Mesendoderm (in vitro differentiated cells): ENCODE measurements around the gene ZNF670.
A peak's percentile ranks its signal among the peaks of the same experiment; 100 is the strongest.

Source experiments
- DNase-seq: peaks from one replicate; pipeline ENCODE4 v3.0.0; 2013
- H2AK5ac ChIP-seq: 2 replicates; pipeline ENCODE4 v1.6.1; 2013; ENCODE audit warnings: low read length, inconsistent platforms
- H2BK120ac ChIP-seq: 2 replicates; pipeline ENCODE4 v1.6.1; 2013; ENCODE audit warnings: low read depth, mild to moderate bottlenecking, low read length, moderate library complexity, mixed read lengths
- H2BK15ac ChIP-seq: replicated peaks from 2 replicates; pipeline ENCODE4 v1.6.1; 2013; ENCODE audit warnings: low read depth, mild to moderate bottlenecking, moderate library complexity
- H2BK5ac ChIP-seq: 2 replicates; pipeline ENCODE4 v1.6.1; 2013; ENCODE audit warnings: low read length, inconsistent platforms
- H3K18ac ChIP-seq: 2 replicates; pipeline ENCODE4 v1.6.1; 2013; ENCODE audit warnings: mild to moderate bottlenecking, low read length, mixed read lengths
- H3K23ac ChIP-seq: one replicate; pipeline ENCODE4 v1.6.1; 2013; ENCODE audit warnings: low read length
- H3K27ac ChIP-seq: 2 replicates; pipeline ENCODE4 v1.5.1; 2013; ENCODE audit warnings: low read depth, mild to moderate bottlenecking, inconsistent platforms, low read length, moderate library complexity
- H3K27me3 ChIP-seq: 2 replicates; pipeline ENCODE4 v1.6.1; 2013; ENCODE audit warnings: low read length, control low read depth, mild to moderate bottlenecking, inconsistent platforms; ENCODE audit not compliant: insufficient read depth, poor library complexity
- H3K36me3 ChIP-seq: 2 replicates; pipeline ENCODE4 v1.6.1; 2013; ENCODE audit warnings: low read length, inconsistent platforms; ENCODE audit not compliant: control insufficient read depth, insufficient read depth
- H3K4ac ChIP-seq: one replicate; pipeline ENCODE4 v1.6.1; 2013; ENCODE audit warnings: low read depth, mild to moderate bottlenecking, low read length, moderate library complexity
- H3K4me1 ChIP-seq: 2 replicates; pipeline ENCODE4 v1.6.1; 2013; ENCODE audit warnings: low read depth, low read length, inconsistent platforms; ENCODE audit not compliant: control insufficient read depth
- H3K4me2 ChIP-seq: 2 replicates; pipeline ENCODE4 v1.6.1; 2013; ENCODE audit warnings: low read length
- H3K4me3 ChIP-seq: 2 replicates; pipeline ENCODE4 v1.5.1; 2013; ENCODE audit warnings: mild to moderate bottlenecking, low read length
- H3K56ac ChIP-seq: one replicate; pipeline ENCODE4 v1.6.1; 2013; ENCODE audit warnings: low read length
- H3K79me1 ChIP-seq: 2 replicates; pipeline ENCODE4 v1.6.1; 2013; ENCODE audit warnings: low read length, inconsistent platforms
- H3K79me2 ChIP-seq: 2 replicates; pipeline ENCODE4 v1.6.1; 2013; ENCODE audit warnings: mild to moderate bottlenecking, low read length; ENCODE audit not compliant: control insufficient read depth, insufficient read depth
- H3K9ac ChIP-seq: 2 replicates; pipeline ENCODE4 v1.6.1; 2013; ENCODE audit warnings: low read length, inconsistent platforms
- H4K5ac ChIP-seq: one replicate; pipeline ENCODE4 v1.6.1; 2013; ENCODE audit warnings: low read length
- H4K8ac ChIP-seq: one replicate; pipeline ENCODE4 v1.6.1; 2013; ENCODE audit warnings: low read depth, mild to moderate bottlenecking, control low read depth, low read length, moderate library complexity
- WGBS: extraction: QIAGEN DNeasy Blood & Tissue Kit; methylation state at CpG from one replicate; pipeline ENCODE4 v1.1.7; 2013; ENCODE audit warnings: low lambda C conversion rate, missing lambda C conversion rate; ENCODE audit not compliant: insufficient coverage; ENCODE audit errors: extremely low coverage; 5-methylcytosine and 5-hydroxymethylcytosine counted together

Gene ZNF670

GRCh38 chr1:247084771-247085170, 6.2 kb upstream of the ZNF670 start:
- no peak overlapping the region for H2BK15ac ChIP-seq
- no peaks in the 10 kb centered on the region for H3K4me1 ChIP-seq
- no peak overlapping the region for H3K9ac ChIP-seq
- no peaks in the 10 kb centered on the region for H3K79me2 ChIP-seq
- no peak overlapping the region for H3K4ac ChIP-seq
- H3K18ac ChIP-seq, result no peak overlapping the region
- H3K23ac ChIP-seq, result no peak overlapping the region
- no peak overlapping the region for H2BK5ac ChIP-seq
- H3K27me3 ChIP-seq, result no peaks in the 10 kb centered on the region
- no peak overlapping the region for H3K4me2 ChIP-seq
- H4K5ac ChIP-seq, result no peak overlapping the region
- no peaks in the 10 kb centered on the region for H3K36me3 ChIP-seq
- no peak overlapping the region for H2AK5ac ChIP-seq
- no peak overlapping the region for H3K27ac ChIP-seq
- H3K56ac ChIP-seq, result no peak overlapping the region
- H3K79me1 ChIP-seq, result no peaks in the 10 kb centered on the region
- H4K8ac ChIP-seq, result no peak overlapping the region
- no peak overlapping the region for H3K4me3 ChIP-seq
- no peak overlapping the region for H2BK120ac ChIP-seq
- DNase-seq, result no peak
- no CpG with 5 or more reads among the region's 8 CpGs for WGBS

DNA sequence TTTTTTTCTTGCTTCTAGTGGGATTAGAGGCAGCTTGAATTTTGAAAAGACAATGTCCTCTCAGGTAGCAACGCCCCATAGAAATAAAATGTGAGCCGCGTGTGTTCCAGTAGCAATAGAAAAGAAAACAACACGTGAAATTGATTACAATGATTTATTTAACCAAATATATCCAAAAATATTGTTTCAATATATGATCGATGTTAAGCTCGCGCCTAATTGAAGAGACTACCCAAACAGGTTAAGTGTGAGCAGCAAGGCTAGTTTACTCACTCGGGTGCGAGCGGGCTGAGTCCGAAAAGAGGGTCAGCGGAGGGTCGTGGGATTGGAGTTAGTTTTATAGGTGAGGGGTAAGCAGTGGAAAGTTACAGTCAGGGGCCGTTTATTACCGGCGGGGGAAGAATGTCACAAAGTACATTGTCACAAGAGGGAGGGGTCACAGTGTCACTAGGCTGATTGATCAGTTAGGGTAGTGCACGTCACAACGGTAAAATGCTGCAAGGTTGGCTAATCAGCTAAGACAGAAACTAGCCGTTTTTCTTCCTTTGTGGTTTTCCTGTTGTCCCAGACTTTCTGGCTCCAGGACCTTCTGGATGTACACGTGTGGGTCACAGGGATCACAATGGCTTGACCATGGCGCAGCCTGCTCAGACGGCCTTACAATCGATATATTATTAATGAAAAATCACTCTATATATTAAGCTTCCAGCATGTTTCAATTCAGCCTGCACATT, 697 bp upstream of the ZNF670 start:
- H2BK120ac ChIP-seq, result no peak overlapping the region
- H3K18ac ChIP-seq, result no peak overlapping the region
- H4K5ac ChIP-seq, result no peak overlapping the region
- H3K56ac ChIP-seq, result peak overlapping the region; percentile 63
- no peaks in the 10 kb centered on the region for H3K27me3 ChIP-seq
- H2AK5ac ChIP-seq, result no peak overlapping the region
- peaks cover 6% of the 10 kb centered on the region for H3K79me1 ChIP-seq
- H3K36me3 ChIP-seq, result no peaks in the 10 kb centered on the region
- H4K8ac ChIP-seq, result no peak overlapping the region
- H3K27ac ChIP-seq, result no peak overlapping the region
- no CpG with 5 or more reads among the region's 23 CpGs for WGBS
- peaks cover 26% of the 10 kb centered on the region for H3K79me2 ChIP-seq
- H3K4ac ChIP-seq, result no peak overlapping the region
- H3K9ac ChIP-seq, result peak overlapping the region; percentile 47
- no peak overlapping the region for H3K23ac ChIP-seq
- H3K4me3 ChIP-seq, result no peak overlapping the region
- peak overlapping the region; percentile 13 for H3K4me2 ChIP-seq
- no peak overlapping the region for H2BK5ac ChIP-seq
- no peaks in the 10 kb centered on the region for H3K4me1 ChIP-seq
- DNase-seq, result peak; percentile 75
- no peak overlapping the region for H2BK15ac ChIP-seq

- Histone ChIP-seq H3K4me1 (no peaks in the 10 kb centered on the region), H4K8ac (peak overlapping the region; percentile 67), H3K36me3 (no peaks in the 10 kb centered on the region), H3K9ac (peak overlapping the region; percentile 94), H3K79me1 (peaks cover 13% of the 10 kb centered on the region), H3K4me2 (peak overlapping the region; percentile 85), H3K56ac (peak overlapping the region; percentile 96), H2BK15ac (no peak overlapping the region), H2BK5ac (no peak overlapping the region), H2AK5ac (no peak overlapping the region), H3K23ac (no peak overlapping the region), H4K5ac (no peak overlapping the region), H3K18ac (peak overlapping the region; percentile 61), H3K27ac (no peak overlapping the region), H3K4ac (peak overlapping the region; percentile 92), H3K79me2 (peaks cover 40% of the 10 kb centered on the region), H3K27me3 (no peaks in the 10 kb centered on the region), H2BK120ac (no peak overlapping the region), H3K4me3 (peak overlapping the region; percentile 94)
- DNase-seq, result no peak
- no CpG with 5 or more reads among the region's 8 CpGs for WGBS
Measured at GRCh38 chr1:247077876-247078257, 744 bp downstream of the ZNF670 start.

DNA sequence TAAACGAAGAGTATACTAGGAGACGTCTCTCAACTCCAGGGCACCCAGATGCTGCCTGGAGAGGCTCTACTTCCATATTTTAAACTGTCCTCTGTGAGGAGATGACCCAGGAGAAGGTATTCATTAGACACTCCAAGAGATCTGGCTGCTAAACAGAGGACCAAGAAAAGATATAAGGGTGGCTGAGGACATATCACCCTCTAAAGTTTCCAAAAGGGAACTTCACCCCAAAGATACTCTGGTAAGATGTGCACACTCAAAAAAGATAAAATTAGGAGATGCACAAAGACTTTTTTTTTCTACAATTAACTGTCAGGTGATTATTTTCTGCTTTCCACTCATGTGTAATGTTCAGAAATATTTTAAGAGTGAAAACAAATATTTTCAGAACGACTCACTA, 1.4 kb downstream of the ZNF670 start:
- H3K4me1 ChIP-seq, result no peaks in the 10 kb centered on the region
- peak overlapping the region; percentile 3 for H3K4me2 ChIP-seq
- H3K79me1 ChIP-seq, result peaks cover 13% of the 10 kb centered on the region
- no peak overlapping the region for H2BK120ac ChIP-seq
- no peaks in the 10 kb centered on the region for H3K27me3 ChIP-seq
- H3K9ac ChIP-seq, result no peak overlapping the region
- DNase-seq, result no peak
- H3K27ac ChIP-seq, result no peak overlapping the region
- no peaks in the 10 kb centered on the region for H3K36me3 ChIP-seq
- no peak overlapping the region for H3K4me3 ChIP-seq
- H2BK15ac ChIP-seq, result no peak overlapping the region
- no peak overlapping the region for H3K56ac ChIP-seq
- H4K5ac ChIP-seq, result no peak overlapping the region
- no peak overlapping the region for H4K8ac ChIP-seq
- H2BK5ac ChIP-seq, result no peak overlapping the region
- no peak overlapping the region for H2AK5ac ChIP-seq
- H3K4ac ChIP-seq, result peak overlapping the region; percentile 66
- H3K18ac ChIP-seq, result no peak overlapping the region
- H3K23ac ChIP-seq, result no peak overlapping the region
- no CpG with 5 or more reads among the region's 3 CpGs for WGBS
- H3K79me2 ChIP-seq, result peaks cover 41% of the 10 kb centered on the region

DNA sequence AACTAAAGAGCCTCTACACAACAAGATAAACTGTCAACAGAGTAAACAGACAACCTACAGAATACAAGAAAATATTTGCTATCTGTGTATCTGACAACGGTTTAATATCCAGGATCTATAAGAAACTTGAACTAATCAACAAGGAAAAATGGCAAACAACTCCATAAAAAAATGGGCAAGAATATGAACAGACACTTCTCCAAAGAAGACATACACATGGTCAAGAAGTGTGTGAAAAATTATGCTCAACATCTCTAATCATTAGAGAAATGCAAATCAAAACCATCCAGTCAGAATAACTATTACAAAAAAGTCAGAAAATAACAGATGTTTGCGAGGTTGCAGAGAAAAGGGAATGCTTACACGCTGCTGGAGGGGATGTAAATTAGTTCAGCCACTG, 8.0 kb downstream of the ZNF670 start:
- Histone ChIP-seq H3K4me1 (no peaks in the 10 kb centered on the region), H2BK15ac (no peak overlapping the region), H4K5ac (no peak overlapping the region), H3K27ac (no peak overlapping the region), H3K23ac (no peak overlapping the region), H4K8ac (no peak overlapping the region), H3K79me1 (peaks cover 25% of the 10 kb centered on the region), H3K4ac (no peak overlapping the region), H2BK120ac (no peak overlapping the region), H3K79me2 (peaks cover 55% of the 10 kb centered on the region), H3K36me3 (no peaks in the 10 kb centered on the region), H3K27me3 (no peaks in the 10 kb centered on the region), H3K9ac (no peak overlapping the region), H2BK5ac (no peak overlapping the region), H3K4me3 (no peak overlapping the region), H3K4me2 (no peak overlapping the region), H2AK5ac (no peak overlapping the region), H3K18ac (no peak overlapping the region), H3K56ac (no peak overlapping the region)
- WGBS, result no CpG with 5 or more reads among the region's 3 CpGs
- DNase-seq, result no peak

DNA sequence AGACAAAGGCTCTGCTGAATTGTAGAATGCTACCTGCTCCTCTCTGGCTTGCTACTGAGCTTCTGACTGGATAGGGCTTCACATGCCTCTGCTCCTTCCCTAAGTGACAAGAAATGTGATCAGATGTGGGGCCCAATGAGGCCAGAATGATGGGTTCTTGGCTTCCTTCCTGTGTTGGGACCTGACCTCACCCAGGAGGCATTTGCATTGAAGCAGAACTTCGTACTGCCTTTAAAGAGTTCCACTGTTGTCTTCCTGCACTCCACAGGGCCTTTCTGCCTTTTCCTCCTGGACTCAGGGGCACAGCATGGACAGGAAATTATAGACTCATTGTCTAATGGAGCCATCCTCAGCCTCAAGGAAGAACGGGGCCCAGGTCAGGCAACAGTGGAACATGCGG, 14.3 kb downstream of the ZNF670 start:
- Histone ChIP-seq H3K79me2 (peaks cover 44% of the 10 kb centered on the region), H3K9ac (no peak overlapping the region), H3K4ac (no peak overlapping the region), H2BK5ac (no peak overlapping the region), H2BK15ac (no peak overlapping the region), H4K8ac (no peak overlapping the region), H3K23ac (no peak overlapping the region), H3K18ac (no peak overlapping the region), H3K79me1 (peaks cover 22% of the 10 kb centered on the region), H2BK120ac (no peak overlapping the region), H3K56ac (no peak overlapping the region), H3K4me3 (no peak overlapping the region), H3K4me2 (no peak overlapping the region), H3K27me3 (no peaks in the 10 kb centered on the region), H3K36me3 (no peaks in the 10 kb centered on the region), H3K4me1 (no peaks in the 10 kb centered on the region), H3K27ac (no peak overlapping the region), H2AK5ac (no peak overlapping the region), H4K5ac (no peak overlapping the region)
- DNase-seq, result peak; percentile 44
- WGBS, result no CpG with 5 or more reads among the region's 3 CpGs
